ENCODE measurements around the gene BAD. TPM values are rescaled to one million over a fixed set of nuclear protein-coding genes. Genes with fewer than 3 reads are reported as not detected.
"Not testable (repeated sequence)": the region's sequence is repeated elsewhere in the genome, so short reads cannot be mapped to it uniquely, and the experiment has no call there.

BAD gene
- total RNA-seq, 1 experiment from 2014 or later: 25.9 TPM

DNA sequence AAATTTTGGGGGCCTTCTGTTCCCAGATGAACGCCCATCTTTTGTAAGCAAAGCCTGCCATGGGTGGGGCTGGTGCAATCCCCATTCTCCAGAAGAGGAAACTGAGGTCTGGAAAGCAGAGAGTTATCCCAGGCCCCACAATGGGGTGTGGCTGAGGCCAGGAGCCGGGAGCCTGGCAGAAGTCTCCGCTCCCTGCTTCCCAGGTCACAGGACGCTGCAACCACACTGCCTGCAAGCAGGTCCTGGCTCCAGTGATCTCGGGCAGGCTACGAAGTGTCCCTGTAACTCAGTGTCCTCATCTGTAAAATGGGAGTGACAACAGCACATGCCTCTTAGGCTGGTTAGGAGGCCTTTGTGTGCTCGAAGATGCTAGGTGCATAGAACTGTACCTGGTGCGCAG lies 31.4 kb downstream of the BAD start:
- H3K36me3 ChIP-seq: peaks cover 15% of the 10 kb centered on the region; the same call in 1 of the 2 replicates
- no peak overlapping the region for H3K27ac ChIP-seq
- H3K27me3 ChIP-seq: no peaks in the 10 kb centered on the region
- no peak overlapping the region for H3K4me3 ChIP-seq
- peaks cover 27% of the 10 kb centered on the region for H3K4me1 ChIP-seq
- no peak for DNase-seq
- H3K9me3 ChIP-seq (replicated peaks): no peaks in the 10 kb centered on the region

DNA sequence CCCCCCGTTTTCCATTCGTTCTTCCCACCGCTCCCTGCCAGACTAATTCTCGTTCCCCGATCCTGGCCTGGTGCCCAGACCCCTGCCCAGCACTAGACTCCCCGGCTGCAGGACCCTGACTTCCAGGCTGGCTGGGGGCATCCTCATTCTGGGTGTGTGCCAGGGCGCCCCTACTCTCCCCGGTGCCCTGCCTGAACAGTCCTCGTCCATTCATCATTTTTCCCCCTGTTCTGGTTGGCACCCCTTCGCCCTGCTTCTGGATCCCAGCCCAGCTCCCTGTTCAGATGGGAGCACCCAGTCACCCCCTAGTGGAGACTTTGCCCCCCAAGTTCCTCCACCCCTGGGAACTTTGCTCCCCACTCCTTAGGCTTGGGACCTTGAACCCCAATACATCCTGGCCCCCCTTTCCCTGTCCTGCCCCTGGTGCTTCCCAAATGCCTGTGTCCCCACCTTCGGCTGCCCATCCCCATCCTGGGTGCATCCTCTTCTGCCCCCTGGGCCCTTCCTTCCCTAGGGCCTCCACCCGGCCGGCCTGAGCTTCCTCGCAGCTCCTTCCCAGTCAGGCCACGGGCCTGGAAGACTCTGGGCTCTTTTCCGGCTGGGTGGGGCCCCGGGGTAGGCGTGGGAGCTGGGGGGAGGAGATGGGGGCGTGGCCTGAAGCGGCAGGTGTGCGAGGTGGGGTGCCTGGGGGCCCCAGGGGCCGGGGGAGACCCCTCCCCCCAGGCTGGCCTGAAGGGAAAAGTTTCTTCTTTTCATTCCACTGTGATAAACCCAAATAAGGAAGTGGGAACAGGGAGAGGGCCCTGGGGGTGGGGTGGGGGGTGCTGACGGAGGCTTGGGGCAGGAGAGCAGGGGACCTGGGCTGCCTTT lies 32.2 kb downstream of the BAD start:
- peak overlapping the region; percentile 88 for H3K4me3 ChIP-seq
- H3K27me3 ChIP-seq: no peaks in the 10 kb centered on the region
- no peaks in the 10 kb centered on the region for H3K9me3 ChIP-seq (replicated peaks)
- peak overlapping the region; percentile 36; the same call in 1 of the 2 replicates for H3K27ac ChIP-seq
- DNase-seq: peak; percentile 52 to 53
- peaks cover 11% of the 10 kb centered on the region; the same call in 1 of the 2 replicates for H3K36me3 ChIP-seq
- peaks cover 27% of the 10 kb centered on the region for H3K4me1 ChIP-seq

DNA sequence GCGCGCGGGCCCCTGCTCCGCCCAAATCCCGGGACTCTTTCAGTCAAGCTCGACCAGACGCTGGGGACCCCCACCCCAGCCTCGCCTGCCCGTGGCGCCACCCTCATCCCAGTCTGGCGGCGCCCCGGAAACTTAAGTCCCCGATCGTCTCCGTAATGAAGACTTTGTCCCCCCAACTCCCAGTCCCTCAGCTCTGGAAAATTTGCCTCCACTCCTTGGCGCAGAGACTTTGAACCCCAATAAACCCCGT lies 32.8 kb downstream of the BAD start:
- Histone ChIP-seq H3K4me1 (peaks cover 27% of the 10 kb centered on the region), H3K36me3 (peaks cover 9% of the 10 kb centered on the region; the same call in 1 of the 2 replicates), H3K9me3 (replicated peaks) (no peaks in the 10 kb centered on the region), H3K27me3 (no peaks in the 10 kb centered on the region), H3K4me3 (peak overlapping the region; percentile 88), H3K27ac (peak overlapping the region; percentile 36; the same call in 1 of the 2 replicates)
- no peak for DNase-seq

DNA sequence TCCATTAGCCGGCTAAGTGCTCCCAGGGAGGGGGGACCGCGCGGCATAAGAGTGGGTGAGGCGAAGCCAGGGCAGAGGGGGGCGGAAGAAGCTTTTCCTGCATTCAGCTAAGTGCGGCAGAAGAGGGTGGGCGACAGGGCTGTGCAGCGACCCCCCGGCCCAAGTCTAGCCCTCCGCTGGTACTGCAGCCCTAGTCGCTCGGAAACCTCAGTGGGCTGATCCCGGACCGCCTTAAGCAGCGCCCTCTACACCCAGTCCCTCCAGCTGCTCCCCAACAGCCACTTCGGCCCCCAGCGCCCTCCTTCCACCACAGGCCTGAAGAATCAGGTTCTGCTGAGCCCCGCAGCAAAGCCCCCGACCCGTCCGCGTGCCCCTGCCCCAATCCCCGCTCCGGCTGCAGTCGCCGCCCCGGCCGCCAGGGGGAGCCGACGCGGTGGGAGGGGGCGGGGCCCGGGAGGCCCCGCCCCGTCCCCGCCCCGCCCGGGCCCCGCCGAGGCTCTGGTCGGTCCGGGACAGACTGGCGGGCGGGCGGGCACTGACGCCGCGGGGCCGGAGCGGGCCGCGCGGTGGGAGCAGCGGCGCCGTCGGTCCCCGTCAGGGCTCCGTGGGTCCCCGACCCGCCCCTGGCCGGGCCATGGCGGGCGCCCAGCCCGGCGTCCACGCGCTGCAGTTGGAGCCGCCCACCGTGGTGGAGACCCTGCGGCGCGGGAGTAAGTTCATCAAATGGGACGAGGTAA lies 33.3 kb downstream of the BAD start, which contains the start of gene PLCB3:
PLCB3 (plus strand) TSS at position 515 of the 737 bp plus-strand sequence; CDS start at position 635, 120 bp downstream.
- H3K9me3 ChIP-seq (replicated peaks): no peaks in the 10 kb centered on the region
- peak within 1 kb of the TSS; percentile 88 for H3K4me3 ChIP-seq
- peak; percentile 44 to 65 for DNase-seq
- H3K36me3 ChIP-seq: peaks cover 10% of the 10 kb centered on the region
- H3K27ac ChIP-seq: peak within 1 kb of the TSS; percentile 36; the same call in 1 of the 2 replicates
- H3K27me3 ChIP-seq: no peaks in the 10 kb centered on the region
- peaks cover 27% of the 10 kb centered on the region for H3K4me1 ChIP-seq

DNA sequence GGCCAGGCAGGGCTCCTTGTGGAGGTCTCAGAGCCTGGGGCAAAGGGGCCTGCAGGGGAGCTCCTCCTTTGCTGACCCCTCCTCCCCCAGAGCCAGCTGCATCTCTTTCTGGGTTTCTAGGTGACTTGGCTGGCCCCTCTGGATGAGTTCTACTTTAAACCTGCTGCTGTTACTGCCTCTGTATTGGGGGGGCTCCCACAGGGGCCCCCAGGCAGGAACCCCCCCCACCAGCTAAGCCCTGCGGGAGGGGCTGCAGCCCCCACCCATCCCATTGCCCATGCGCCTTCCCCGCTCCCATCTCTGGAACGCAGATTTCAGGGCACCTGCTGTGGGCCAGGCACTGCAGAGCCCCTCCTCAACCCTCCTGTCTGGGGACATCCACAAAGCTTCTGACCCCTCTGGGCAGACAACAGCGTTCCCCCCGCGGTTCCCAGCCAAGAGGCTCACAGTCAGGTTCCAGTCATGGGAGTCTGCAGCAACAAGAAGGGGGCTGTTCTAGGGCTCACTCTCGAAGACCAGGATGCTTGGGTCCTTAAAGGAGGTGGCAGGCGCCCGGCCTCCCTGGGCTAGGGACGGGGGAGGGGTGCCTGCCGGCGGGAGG lies 34.0 kb downstream of the BAD start:
- H3K4me3 ChIP-seq: peak overlapping the region; percentile 88
- H3K4me1 ChIP-seq: peaks cover 27% of the 10 kb centered on the region
- H3K27ac ChIP-seq: no peak overlapping the region
- H3K9me3 ChIP-seq (replicated peaks): no peaks in the 10 kb centered on the region
- H3K36me3 ChIP-seq: peaks cover 13% of the 10 kb centered on the region
- DNase-seq: peak in 1 of 2 experiments; percentile 30
- H3K27me3 ChIP-seq: no peaks in the 10 kb centered on the region

DNA sequence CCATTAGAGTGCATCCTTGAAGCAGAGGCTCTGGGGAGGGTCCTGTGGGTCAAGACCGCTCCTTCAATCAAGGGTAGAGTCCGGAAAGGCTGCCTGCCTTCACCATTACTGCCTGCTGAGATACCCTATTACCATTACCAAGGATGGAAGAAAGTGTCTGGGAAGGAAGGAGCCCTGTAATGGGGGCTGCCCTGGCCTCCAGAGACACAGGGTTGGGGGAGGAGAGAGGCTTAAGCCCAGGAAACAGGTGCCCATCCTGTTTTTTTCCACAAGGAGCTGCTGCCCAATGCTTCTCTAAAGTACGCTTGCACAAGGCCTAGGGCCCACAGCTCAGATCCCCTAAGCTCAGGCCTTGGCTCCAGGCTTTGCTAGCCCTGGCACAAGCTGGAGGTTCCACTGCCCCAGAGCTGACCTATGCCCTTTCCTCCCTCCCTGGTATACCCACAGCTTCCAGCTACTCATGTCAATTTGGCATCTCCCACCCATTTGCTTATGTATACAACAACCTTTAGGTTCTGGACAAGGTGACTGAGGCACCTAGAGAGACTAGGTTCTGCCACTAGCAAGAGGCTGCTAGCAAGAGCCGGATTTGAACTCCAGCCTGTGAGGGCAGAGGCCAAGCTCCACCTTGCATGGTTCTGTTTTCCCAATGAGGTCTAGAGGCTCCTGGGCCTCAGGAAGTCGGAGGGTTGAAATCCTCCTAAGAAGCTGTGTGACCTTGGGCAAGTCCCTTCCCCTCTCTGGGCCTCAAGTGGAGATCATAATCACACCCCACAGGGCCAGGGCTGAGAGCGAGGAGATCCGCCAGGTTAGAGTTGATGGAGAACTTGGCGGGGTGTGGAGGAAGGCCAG lies 34.7 kb downstream of the BAD start:
- Histone ChIP-seq H3K4me1 (peaks cover 27% of the 10 kb centered on the region), H3K4me3 (no peak overlapping the region), H3K27me3 (no peaks in the 10 kb centered on the region), H3K36me3 (peaks cover 17% of the 10 kb centered on the region), H3K9me3 (replicated peaks) (no peaks in the 10 kb centered on the region), H3K27ac (no peak overlapping the region)
- DNase-seq: peak; percentile 47 to 74

DNA sequence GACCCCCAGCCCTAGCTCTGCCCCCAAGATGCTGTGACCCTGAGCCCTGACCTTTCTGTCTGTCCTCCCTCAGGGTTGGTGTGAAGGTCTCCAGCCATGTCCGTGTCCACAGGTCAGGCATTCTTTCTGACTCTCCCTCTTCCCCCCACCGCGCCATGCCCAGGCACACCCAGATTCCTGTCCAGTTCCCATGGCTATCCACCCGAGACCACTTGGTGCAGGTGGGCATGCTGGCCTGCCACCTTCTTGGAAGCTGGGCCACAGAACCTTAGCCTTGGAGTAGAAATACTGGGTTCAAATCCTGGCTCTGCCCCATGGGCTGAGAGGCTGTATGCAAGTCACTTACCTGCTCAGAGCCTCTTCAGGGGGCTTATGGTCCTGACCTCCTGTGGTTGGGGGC lies 35.4 kb downstream of the BAD start:
- DNase-seq: no peak
- Histone ChIP-seq H3K9me3 (replicated peaks) (no peaks in the 10 kb centered on the region), H3K36me3 (peaks cover 17% of the 10 kb centered on the region), H3K4me3 (no peak overlapping the region), H3K4me1 (peaks cover 27% of the 10 kb centered on the region), H3K27ac (no peak overlapping the region), H3K27me3 (no peaks in the 10 kb centered on the region)

DNA sequence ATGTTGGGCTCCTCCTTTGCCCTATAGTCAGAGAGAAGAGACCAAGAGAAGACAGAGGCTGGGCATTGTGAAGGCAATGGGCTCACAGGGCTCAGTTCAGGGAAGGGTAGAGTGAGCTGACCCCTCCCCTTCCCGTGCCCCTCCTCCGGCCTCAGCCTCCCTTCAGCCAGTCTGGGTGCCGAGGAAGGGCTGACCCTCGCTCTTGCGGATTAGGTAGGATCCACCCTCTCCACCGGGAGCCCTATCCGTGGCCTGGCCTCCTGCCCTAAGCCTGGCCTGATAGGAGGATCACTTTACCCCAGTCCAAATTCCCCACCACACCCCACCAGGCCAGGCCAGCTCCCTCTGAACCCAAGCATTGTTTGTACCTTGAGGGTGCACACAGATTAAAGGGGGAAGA lies 35.9 kb downstream of the BAD start:
- no peaks in the 10 kb centered on the region for H3K27me3 ChIP-seq
- no peak for DNase-seq
- H3K4me3 ChIP-seq: no peak overlapping the region
- H3K27ac ChIP-seq: no peak overlapping the region
- H3K4me1 ChIP-seq: peaks cover 28% of the 10 kb centered on the region
- no peaks in the 10 kb centered on the region for H3K9me3 ChIP-seq (replicated peaks)
- H3K36me3 ChIP-seq: peaks cover 20% of the 10 kb centered on the region

DNA sequence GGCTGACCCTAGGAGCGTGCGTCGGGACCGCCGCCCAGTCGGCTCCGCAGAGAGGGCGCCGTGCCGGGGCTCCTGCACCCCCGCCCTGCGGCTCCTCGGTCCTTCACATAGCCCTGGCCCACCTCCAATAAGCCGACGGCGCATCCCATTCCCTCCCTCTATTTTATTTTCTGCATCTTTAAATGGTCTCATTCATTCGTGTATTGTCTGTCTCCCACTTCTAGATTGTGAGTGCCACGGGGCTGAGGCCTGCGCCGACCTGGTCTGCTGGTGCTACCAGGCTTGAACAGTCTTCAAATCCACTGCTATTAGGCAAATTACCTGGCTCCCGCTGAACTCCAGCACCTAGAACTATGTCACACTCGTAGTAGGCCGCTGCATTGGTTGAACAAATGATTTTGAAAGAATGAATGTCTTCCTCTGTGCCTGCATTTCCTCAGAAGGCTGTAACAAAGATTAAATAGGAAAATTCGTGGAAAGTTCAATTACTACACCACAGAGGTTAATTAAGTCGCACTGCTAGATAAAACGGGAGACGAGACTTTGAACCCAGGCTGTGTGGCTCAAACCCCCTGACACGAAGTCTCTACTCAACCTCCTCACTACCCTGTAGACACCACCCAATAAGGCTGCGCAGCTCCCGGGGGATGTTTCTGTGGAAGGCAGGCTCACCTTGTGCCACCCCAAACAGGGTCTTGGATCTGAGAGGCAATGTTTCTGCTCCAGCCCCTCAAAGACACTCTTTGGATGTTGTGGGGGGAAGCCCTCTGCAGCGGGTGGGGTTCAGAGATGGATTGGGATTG lies 36.5 kb downstream of the BAD start:
- Histone ChIP-seq H3K4me1 (peaks cover 33% of the 10 kb centered on the region), H3K27ac (peak overlapping the region; percentile 72)

DNA sequence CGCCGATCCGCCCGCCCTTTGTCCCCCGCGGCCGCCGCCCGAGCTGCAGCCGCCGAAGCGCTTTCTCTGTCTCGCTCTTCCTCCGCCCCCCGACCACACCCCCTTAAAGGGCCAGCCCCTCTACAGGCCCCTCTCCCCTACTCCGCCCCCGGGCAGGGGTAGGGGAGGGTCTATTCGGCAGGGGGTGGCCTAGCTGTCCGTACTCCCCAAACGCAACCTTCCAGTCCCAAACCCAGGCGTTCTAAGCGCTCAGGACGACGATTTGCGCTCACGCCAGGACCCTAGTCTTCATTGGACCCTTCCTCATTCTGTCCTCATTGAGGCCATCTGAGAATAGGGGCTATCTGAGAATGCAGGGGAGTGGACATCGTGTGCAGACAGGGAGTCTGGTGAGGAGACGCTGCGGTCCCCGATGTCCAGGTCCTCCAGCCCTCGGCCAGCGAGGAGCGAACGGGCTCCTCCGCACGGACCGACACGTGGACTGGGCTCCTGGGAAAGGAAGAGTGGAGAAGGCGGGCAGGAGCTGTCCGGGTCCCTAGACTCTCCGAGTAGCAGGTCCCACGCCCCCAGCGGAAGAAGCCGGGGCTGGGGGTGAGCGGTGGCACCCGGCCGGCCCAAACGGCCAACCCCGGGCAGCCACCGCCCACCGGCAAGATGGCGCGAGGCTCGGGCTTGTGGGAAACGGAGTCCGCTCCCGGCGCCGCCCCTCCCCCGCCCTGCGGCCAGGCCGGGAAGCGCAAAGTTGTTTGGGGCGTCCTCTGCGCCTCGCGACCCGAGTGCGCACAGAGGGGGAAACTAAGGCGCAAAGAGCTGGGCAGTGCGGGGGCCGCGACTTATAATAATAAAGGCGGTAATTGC lies 37.4 kb downstream of the BAD start, which contains the start of gene PPP1R14B:
PPP1R14B (minus strand) TSS at position 73 of the 858 bp plus-strand sequence. CDS start 270 bp downstream, outside the sequence.
- H3K36me3 ChIP-seq: peaks cover 32% of the 10 kb centered on the region
- H3K4me1 ChIP-seq: peaks cover 37% of the 10 kb centered on the region
- no peaks in the 10 kb centered on the region for H3K27me3 ChIP-seq
- peak within 1 kb of the TSS; percentile 97 for H3K4me3 ChIP-seq
- DNase-seq: peak; percentile 92
- no peaks in the 10 kb centered on the region for H3K9me3 ChIP-seq (replicated peaks)
- peak within 1 kb of the TSS; percentile 97 for H3K27ac ChIP-seq

More for the DNA sequence above, 36.5 kb downstream of the BAD start:
- peak overlapping the region; percentile 69 for H3K4me3 ChIP-seq
- no peaks in the 10 kb centered on the region for H3K27me3 ChIP-seq
- H3K9me3 ChIP-seq (replicated peaks): no peaks in the 10 kb centered on the region
- DNase-seq: no peak
- H3K36me3 ChIP-seq: peaks cover 27% of the 10 kb centered on the region

DNA sequence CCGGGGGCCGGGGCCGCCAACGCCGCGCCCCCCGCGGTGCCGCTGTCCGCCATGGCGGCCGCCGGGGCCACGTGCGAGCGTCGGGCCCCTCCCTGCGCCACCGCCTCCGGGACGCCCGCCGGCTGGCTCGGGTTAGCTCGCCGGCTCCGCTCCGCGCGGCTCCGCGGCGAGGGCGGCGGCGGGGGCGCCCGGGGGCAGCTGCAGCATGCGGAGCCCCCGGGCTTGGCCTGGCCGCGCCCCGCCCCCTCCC lies 37.9 kb downstream of the BAD start:
- not testable (repeated sequence) for DNase-seq; H3K9me3 ChIP-seq (replicated peaks); H3K27me3 ChIP-seq
- Histone ChIP-seq H3K4me1 (peaks cover 37% of the 10 kb centered on the region), H3K27ac (peak overlapping the region; percentile 97), H3K36me3 (peaks cover 32% of the 10 kb centered on the region), H3K4me3 (peak overlapping the region; percentile 97)

DNA sequence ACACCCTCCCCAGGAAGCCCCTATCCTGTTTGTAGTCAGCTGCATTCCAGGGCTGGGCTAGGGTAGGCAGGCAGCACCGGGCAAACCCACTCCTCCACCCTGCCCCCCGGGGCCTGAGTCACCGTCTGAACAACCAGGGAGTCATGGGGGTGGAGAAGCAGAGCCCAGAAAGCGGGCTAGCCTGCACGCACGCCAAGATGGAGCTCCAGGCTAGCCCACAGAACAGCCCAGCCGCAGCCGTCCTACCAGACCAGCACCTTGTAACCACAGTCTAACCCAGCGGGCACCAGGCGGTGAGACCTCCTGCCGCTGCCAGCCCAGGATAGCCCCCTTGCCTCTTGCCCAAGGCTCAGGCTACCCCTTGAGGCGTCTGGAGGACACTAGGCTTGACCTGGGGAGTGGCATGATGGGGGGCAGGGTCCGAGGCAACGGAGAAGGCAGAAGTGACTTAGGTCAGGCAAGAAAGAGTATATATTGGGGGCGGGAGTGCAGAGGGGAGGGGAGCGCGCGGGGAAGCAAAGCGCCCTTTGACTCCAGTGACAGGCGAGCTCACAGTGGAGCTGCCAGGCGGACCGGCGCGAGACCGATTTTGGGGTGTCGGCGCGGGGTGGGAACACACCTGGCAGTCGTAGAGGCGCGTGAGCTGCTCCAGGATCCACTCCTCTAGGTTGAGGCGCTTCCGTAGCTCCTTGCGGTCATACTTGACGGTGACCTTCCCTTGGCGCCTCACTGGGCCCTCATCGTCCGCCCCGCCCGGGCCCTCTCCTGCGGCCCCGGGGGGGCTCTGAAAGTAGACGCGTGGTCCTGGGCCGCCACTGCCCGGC lies 38.5 kb downstream of the BAD start:
- DNase-seq: no peak
- Histone ChIP-seq H3K4me1 (peaks cover 37% of the 10 kb centered on the region), H3K36me3 (peaks cover 32% of the 10 kb centered on the region), H3K4me3 (peak overlapping the region; percentile 97), H3K27ac (peak overlapping the region; percentile 97), H3K9me3 (replicated peaks) (no peaks in the 10 kb centered on the region), H3K27me3 (no peaks in the 10 kb centered on the region)
